BLaER1 (cell line): Measurements from ENCODE around the gene TRIM67.

ENCODE experiments used
- H3K27ac ChIP-seq: shearing (Covaris generic); formaldehyde crosslinking; 2 replicates; pipeline ENCODE4 v1.8.1; 2022
- H3K27me3 ChIP-seq: shearing (Covaris generic); formaldehyde crosslinking; 2 replicates; pipeline ENCODE4 v1.8.1; 2022
- H3K36me3 ChIP-seq: shearing (Covaris generic); formaldehyde crosslinking; 2 replicates; pipeline ENCODE4 v1.8.1; 2022
- H3K4me1 ChIP-seq: shearing (Covaris generic); formaldehyde crosslinking; 2 replicates; pipeline ENCODE4 v1.8.1; 2022
- H3K4me2 ChIP-seq: shearing (Covaris generic); formaldehyde crosslinking; 2 replicates; pipeline ENCODE4 v1.8.1; 2022
- H3K4me3 ChIP-seq: shearing (Covaris generic); formaldehyde crosslinking; 2 replicates; pipeline ENCODE4 v1.8.1; 2022
- H3K9ac ChIP-seq: shearing (Covaris generic); formaldehyde crosslinking; 2 replicates; pipeline ENCODE4 v1.8.1; 2022
- H3K9me3 ChIP-seq: shearing (Covaris generic); formaldehyde crosslinking; 2 replicates; pipeline ENCODE4 v1.8.1; 2022
- H4K20me1 ChIP-seq: shearing (Covaris generic); formaldehyde crosslinking; 2 replicates; pipeline ENCODE4 v1.8.1; 2022
- Cebpa-rat ChIP-seq: shearing (Covaris generic); IDR thresholded peaks from 2 replicates; pipeline ENCODE4 v1.8.1; 2022

Gene TRIM67

DNA sequence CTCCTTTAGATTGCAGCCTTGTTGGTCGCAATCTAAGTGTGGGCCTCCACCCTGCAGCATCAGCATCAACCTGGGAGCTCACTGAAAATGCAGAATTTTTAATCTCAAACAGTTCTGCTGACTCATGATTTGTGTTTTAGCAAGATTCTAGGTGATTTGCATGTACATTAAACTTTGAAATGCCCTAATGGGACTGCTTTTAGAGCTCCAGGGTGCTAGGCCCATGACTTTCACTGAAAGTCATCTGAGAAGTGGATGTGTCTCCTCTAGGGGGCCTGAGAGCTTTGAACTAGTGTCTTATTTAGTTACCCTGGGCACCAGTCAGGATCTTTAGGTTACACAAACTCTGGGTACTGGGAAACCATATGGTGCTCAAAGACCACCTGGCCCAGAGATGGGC, 9.0 kb downstream of the TRIM67 start:
- Histone ChIP-seq H3K4me2 (no peak overlapping the region), H3K9ac (no peak overlapping the region), H3K36me3 (no peaks in the 10 kb centered on the region), H3K4me1 (no peaks in the 10 kb centered on the region), H3K9me3 (no peaks in the 10 kb centered on the region), H3K27ac (no peak overlapping the region), H3K27me3 (no peaks in the 10 kb centered on the region), H3K4me3 (no peak overlapping the region), H4K20me1 (no peaks in the 10 kb centered on the region)
- TF ChIP-seq Cebpa-rat, result no peak

DNA sequence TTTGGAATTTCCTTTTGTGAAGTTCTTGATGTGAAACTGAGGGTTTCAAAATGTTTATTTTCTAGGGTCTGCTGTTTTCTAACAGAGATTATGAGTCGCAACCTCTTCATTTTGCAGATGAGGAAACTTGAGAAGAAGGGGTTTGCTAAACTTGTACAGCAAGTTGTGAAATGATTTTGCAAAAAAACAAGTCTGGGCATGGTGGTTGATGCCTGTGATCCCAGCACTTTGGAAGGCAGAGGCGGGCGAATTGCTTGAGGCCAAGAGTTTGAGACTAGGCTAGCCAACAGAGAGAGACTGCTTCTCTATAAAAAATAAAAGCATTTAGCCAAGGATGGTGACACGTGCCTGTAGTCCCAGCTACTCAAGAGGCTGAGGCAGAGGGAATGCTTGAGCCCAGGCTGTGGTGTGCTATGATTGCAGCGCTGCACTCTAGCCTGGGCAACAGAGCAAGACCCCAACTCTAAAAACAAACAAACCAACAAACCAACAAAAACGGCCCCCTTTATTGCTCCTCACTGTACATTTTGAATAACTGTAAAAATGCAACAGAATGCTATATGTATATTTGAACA, 9.9 kb downstream of the TRIM67 start:
- Histone ChIP-seq H3K9ac (no peak overlapping the region), H3K4me1 (no peaks in the 10 kb centered on the region)
- no peak for TF ChIP-seq Cebpa-rat

DNA sequence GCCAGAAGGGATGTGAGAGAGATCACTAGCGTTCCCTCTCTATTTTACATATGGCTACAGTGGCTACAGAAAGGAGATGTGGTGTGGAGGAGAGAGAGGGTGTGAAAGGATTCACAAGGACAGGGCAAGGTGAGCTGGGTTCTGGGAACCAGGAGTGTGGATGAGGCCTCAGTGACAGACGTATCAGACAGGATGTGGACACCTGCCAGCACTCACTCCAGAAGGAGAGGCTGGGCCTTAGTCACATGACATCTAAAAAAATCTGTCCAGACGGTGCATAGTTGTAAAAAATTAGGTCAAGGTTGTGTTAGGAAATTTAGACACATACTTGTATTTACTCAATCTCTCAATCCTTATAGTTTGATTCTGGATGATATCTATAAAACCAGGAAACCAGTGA, 10.6 kb downstream of the TRIM67 start:
- Histone ChIP-seq H3K36me3 (no peaks in the 10 kb centered on the region), H3K4me3 (no peak overlapping the region), H3K9ac (no peak overlapping the region), H4K20me1 (no peaks in the 10 kb centered on the region), H3K27me3 (no peaks in the 10 kb centered on the region), H3K27ac (no peak overlapping the region), H3K9me3 (no peaks in the 10 kb centered on the region), H3K4me1 (no peaks in the 10 kb centered on the region), H3K4me2 (no peak overlapping the region)
- no peak for TF ChIP-seq Cebpa-rat

More for the DNA sequence above, 9.9 kb downstream of the TRIM67 start:
- no peak overlapping the region for H3K4me2 ChIP-seq
- no peaks in the 10 kb centered on the region for H3K9me3 ChIP-seq
- no peak overlapping the region for H3K27ac ChIP-seq
- no peaks in the 10 kb centered on the region for H3K27me3 ChIP-seq
- H4K20me1 ChIP-seq, result no peaks in the 10 kb centered on the region
- H3K4me3 ChIP-seq, result no peak overlapping the region
- H3K36me3 ChIP-seq, result no peaks in the 10 kb centered on the region

DNA sequence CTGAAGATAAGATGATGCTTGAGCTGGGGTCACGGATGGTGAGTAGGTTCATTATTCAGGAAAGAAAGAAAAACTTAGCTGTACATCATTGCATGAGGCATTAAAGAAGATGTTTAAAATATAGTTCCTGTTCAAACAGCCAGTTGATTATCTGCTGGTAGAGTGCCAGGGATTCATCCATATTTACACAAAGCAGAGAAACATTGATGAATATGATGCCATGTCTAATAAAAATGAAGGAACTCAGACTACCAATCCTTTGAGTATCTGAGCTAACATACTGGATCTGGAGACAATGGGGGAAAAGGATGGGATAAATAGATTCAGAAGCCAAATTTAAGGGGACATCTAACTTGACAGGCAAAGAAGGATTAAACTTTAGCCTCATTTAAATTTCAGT, 14.6 kb downstream of the TRIM67 start:
- Histone ChIP-seq H3K4me3 (no peak overlapping the region), H3K9me3 (no peaks in the 10 kb centered on the region), H3K4me2 (no peak overlapping the region), H3K4me1 (no peaks in the 10 kb centered on the region), H4K20me1 (no peaks in the 10 kb centered on the region), H3K27ac (no peak overlapping the region), H3K27me3 (no peaks in the 10 kb centered on the region), H3K9ac (no peak overlapping the region), H3K36me3 (no peaks in the 10 kb centered on the region)
- TF ChIP-seq Cebpa-rat, result no peak

GRCh38 chr1:231177226-231177625, 15.4 kb downstream of the TRIM67 start:
- H3K36me3 ChIP-seq, result no peaks in the 10 kb centered on the region
- no peaks in the 10 kb centered on the region for H4K20me1 ChIP-seq
- no peak for TF ChIP-seq Cebpa-rat
- no peak overlapping the region for H3K4me3 ChIP-seq
- no peak overlapping the region for H3K4me2 ChIP-seq
- H3K9ac ChIP-seq, result no peak overlapping the region
- no peaks in the 10 kb centered on the region for H3K27me3 ChIP-seq
- H3K4me1 ChIP-seq, result no peaks in the 10 kb centered on the region
- H3K9me3 ChIP-seq, result no peaks in the 10 kb centered on the region
- H3K27ac ChIP-seq, result no peak overlapping the region

DNA sequence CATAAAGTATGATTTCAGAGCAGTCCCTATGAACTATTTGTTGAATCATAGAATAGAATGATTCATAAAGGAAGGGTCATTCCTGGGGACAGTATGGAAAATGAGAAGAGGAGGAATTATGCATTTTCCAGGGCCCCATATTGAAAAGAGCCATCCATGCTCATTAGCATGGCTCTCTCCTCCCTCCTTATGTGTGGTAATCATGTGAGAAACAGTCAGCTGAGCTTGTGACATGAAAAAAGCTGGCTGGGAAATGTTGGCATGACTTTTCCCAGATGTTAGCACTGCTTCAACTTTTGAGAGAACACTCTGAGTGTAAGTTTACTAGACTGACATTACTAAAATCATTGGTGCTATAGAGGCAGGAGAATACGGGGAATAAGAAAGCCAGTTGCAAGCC, 16.1 kb downstream of the TRIM67 start:
- no peak overlapping the region for H3K4me2 ChIP-seq
- TF ChIP-seq Cebpa-rat, result no peak
- no peaks in the 10 kb centered on the region for H3K36me3 ChIP-seq
- H3K27ac ChIP-seq, result no peak overlapping the region
- no peak overlapping the region for H3K4me3 ChIP-seq
- no peaks in the 10 kb centered on the region for H3K4me1 ChIP-seq
- H3K9ac ChIP-seq, result no peak overlapping the region
- no peaks in the 10 kb centered on the region for H4K20me1 ChIP-seq
- H3K27me3 ChIP-seq, result no peaks in the 10 kb centered on the region
- no peaks in the 10 kb centered on the region for H3K9me3 ChIP-seq

DNA sequence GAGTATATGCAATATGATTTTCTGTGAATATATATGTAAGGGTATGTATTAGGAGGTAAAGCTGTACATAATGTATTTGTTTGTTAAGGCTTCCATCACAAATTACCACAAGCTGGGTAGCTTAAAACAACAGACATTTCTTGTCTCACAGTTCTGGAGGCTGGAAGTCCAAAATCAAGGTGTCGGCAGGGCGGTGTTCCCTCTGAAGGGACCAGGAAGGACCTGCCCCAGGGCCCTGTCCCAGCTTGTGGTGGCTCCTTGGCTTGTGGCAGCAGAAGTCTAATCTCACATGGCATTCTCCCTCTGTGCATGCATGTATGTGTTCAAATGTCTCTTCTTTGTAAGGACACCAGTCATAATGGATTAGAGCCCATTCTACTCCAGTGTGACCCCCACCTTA, 17.1 kb downstream of the TRIM67 start:
- TF ChIP-seq Cebpa-rat, result no peak
- Histone ChIP-seq H3K27ac (no peak overlapping the region), H3K4me2 (no peak overlapping the region), H4K20me1 (no peaks in the 10 kb centered on the region), H3K9me3 (no peaks in the 10 kb centered on the region), H3K4me1 (no peaks in the 10 kb centered on the region), H3K4me3 (no peak overlapping the region), H3K27me3 (no peaks in the 10 kb centered on the region), H3K9ac (no peak overlapping the region), H3K36me3 (no peaks in the 10 kb centered on the region)

DNA sequence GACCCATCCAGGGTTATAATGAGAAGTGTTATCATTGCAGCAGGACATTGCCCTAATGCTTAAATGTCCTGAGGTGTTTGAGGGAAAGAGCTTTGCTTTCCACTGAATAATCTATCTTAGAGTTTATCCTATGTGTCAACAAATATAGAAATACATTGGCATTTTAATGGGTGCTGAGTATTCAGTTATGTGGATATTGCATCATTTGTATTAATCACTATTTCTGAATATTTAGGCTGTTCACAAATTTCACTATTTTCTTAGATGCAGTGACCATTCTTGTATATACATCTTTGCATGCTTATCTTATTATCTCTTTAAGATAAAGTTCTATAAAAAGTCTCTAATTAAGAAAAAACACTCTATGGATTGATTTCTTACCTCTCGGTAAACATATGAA, 18.2 kb downstream of the TRIM67 start:
- Histone ChIP-seq H3K4me1 (no peaks in the 10 kb centered on the region), H3K27me3 (no peaks in the 10 kb centered on the region), H3K4me2 (no peak overlapping the region), H3K36me3 (no peaks in the 10 kb centered on the region), H3K4me3 (no peak overlapping the region), H3K27ac (no peak overlapping the region), H3K9ac (no peak overlapping the region), H3K9me3 (no peaks in the 10 kb centered on the region), H4K20me1 (no peaks in the 10 kb centered on the region)
- TF ChIP-seq Cebpa-rat, result no peak

DNA sequence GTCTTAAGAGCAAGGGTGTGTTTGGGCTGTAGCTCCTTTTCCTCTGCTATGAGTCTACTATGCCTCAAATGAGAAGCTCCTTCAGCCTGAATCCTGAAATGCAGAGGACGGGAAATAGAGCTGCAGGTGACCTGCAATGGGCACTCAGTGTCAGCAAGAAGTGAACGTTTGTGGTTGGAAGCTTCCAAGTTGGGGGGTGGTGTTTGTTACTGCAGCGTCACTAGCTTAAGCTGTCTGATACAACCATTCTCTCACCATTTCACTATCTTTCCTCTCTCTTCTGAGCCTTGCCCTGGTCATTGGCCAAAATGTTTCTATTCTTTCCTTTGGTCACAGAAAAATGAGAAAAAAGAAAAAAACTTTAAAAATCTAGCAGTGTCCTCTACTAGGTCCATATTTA, 19.4 kb downstream of the TRIM67 start:
- no peak overlapping the region for H3K27ac ChIP-seq

GRCh38 chr1:231182317-231182716, 20.5 kb downstream of the TRIM67 start:
- no peaks in the 10 kb centered on the region for H3K9me3 ChIP-seq
- no peak overlapping the region for H3K4me2 ChIP-seq
- no peak overlapping the region for H3K9ac ChIP-seq
- H3K4me1 ChIP-seq, result no peaks in the 10 kb centered on the region
- TF ChIP-seq Cebpa-rat, result 0 out of 2 replicates have a peak, but pooled peaks have one; percentile 28
- H3K4me3 ChIP-seq, result no peak overlapping the region
- no peaks in the 10 kb centered on the region for H3K36me3 ChIP-seq
- no peaks in the 10 kb centered on the region for H3K27me3 ChIP-seq
- H3K27ac ChIP-seq, result no peak overlapping the region
- H4K20me1 ChIP-seq, result no peaks in the 10 kb centered on the region

More for the DNA sequence above, 19.4 kb downstream of the TRIM67 start:
- Histone ChIP-seq H3K9ac (no peak overlapping the region), H3K36me3 (no peaks in the 10 kb centered on the region), H3K27me3 (no peaks in the 10 kb centered on the region), H3K4me2 (no peak overlapping the region), H4K20me1 (no peaks in the 10 kb centered on the region), H3K4me3 (no peak overlapping the region), H3K9me3 (no peaks in the 10 kb centered on the region), H3K4me1 (no peaks in the 10 kb centered on the region)
- TF ChIP-seq Cebpa-rat, result no peak
